ENCODE data around the gene ZNF341.

DNA sequence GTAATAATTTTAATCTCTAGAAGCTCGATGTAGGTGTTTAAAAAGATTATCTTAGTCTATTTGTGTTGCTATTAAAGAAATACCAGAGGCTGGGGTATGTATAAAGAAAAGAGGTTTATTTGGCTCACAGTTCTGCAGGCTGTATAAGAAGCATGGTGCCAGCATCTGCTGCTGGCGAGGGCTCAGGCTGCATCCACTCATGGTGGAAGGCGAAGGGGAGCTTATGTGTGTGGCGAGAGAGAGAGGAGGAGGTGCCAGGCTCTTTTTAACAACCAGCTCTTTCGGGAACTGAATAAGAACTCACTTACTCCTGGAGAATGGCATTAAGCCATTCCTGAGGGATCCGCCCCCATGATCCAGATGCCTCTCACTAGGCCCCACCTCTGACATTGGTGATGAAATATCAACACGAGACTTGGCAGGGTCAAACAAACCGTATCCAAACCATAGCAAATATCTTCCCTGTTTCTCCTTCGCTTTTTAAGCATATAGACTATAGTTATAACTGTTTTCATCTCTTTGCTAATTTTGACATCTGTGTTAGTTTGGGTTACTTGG, 103.9 kb downstream of the ZNF341 start:
- TF ChIP-seq POLR2A (IDR thresholded peaks at IDR 0.05; ENCODE audit: low read length): no peak
- TF ChIP-seq GATA1 (IDR thresholded peaks at IDR 0.05; ENCODE audit: low read depth, low read length): no peak
